Measurements from ENCODE around the gene PMM1. TPM values are rescaled to one million over a fixed set of nuclear protein-coding genes. Genes with fewer than 3 reads are reported as not detected.
A peak's percentile ranks its signal among the peaks of the same experiment; 100 is the strongest.

Gene PMM1
- total RNA-seq, 1 experiment from 2014 or later, result 49.3 TPM

DNA sequence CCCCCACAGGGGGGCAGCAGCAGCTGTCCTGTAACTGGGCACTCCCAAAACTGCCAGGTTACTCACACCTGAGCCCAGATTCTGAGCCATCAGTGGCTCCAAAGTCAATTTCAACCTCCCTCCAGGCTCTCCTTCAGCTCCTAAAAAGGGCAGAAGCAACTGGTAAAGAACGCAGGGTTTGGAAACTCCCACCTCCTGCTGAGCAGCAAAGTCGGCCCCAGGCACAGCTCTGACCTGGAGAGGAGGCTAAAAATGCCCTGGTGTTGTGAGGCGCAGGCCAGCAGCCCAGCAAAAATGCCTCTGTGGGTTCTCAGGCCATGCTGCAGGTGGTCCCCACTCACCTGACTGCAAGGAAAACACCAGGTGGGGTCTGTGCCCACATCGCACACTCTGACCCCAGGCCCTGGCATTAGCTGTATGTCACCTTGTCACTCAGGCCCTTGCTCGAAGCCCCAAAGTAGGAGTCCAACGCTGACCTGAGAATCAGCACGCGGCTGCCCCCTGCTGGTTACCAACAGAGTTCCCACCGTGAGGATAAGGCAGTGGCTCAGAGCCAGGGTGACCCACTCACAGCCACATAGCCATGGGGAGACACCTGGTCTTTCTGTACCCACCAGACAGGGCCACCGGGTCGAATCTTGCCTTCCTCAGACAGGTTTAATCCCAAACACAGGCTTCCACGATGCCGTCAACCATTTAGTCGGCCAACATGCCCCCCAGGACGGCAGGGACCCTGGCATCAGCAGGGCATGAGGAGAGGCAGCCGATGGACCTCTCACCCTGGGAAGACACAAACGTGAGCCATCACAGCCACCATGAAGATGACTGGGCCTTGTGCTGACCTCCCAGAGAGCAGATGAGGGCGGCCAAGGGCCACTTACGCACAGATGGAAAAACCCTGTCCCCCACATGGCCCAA is 56.5 kb downstream of the PMM1 start:
- Histone ChIP-seq H3K4me3 (no peak overlapping the region), H3K36me3 (ENCODE audit: low read depth) (peaks cover 23% of the 10 kb centered on the region; the same call in 1 of the 2 replicates)

GRCh38 chr22:41531715-41532477 is 57.7 kb downstream of the PMM1 start:
- H3K4me1 ChIP-seq (replicated peaks; ENCODE audit: insufficient read depth), result no peaks in the 10 kb centered on the region
- peaks cover 88% of the 10 kb centered on the region for H4K20me1 ChIP-seq (ENCODE audit: insufficient read depth)
- TF ChIP-seq CTCF (conservative IDR thresholded peaks at IDR 0.05) (no peak), EZH2 (IDR thresholded peaks at IDR 0.05; ENCODE audit: low read depth) (no peak)
- peaks cover 32% of the 10 kb centered on the region for H3K36me3 ChIP-seq (ENCODE audit: low read depth)
- peaks cover 23% of the 10 kb centered on the region for H3K79me2 ChIP-seq (ENCODE audit: low read depth)
- H2AFZ ChIP-seq, result no peak overlapping the region
- no peak overlapping the region for H3K4me3 ChIP-seq
- no peak overlapping the region for H3K4me2 ChIP-seq
- BruUV-seq (replicated peaks), result no TSS peak
- peaks cover 74% of the 10 kb centered on the region for H3F3A ChIP-seq (ENCODE audit: insufficient read depth, low read depth)
- H3K27me3 ChIP-seq (ENCODE audit: insufficient read depth, low read depth), result no peaks in the 10 kb centered on the region
- no peak overlapping the region for H3K27ac ChIP-seq
- intact Hi-C loops (cut with micrococcal nuclease; ENCODE audit: unreplicated experiment), result no loop called here
- no peaks in the 10 kb centered on the region for H3K9me2 ChIP-seq (ENCODE audit: insufficient read depth)
- H3K9me3 ChIP-seq (ENCODE audit: insufficient read depth, low read depth), result no peaks in the 10 kb centered on the region
- CTCF ChIA-PET, result no interaction called here
- POLR2A ChIA-PET (ENCODE audit: unreplicated experiment), result no interaction called here
- DNase-seq, result no peak

More for the DNA sequence above, 56.5 kb downstream of the PMM1 start:
- TF ChIP-seq CTCF (conservative IDR thresholded peaks at IDR 0.05) (peak; percentile 93), EZH2 (IDR thresholded peaks at IDR 0.05; ENCODE audit: low read depth) (no peak)
- Histone ChIP-seq H3F3A (ENCODE audit: insufficient read depth, low read depth) (peaks cover 70% of the 10 kb centered on the region), H3K27me3 (ENCODE audit: insufficient read depth, low read depth) (no peaks in the 10 kb centered on the region), H3K79me2 (ENCODE audit: low read depth) (peaks cover 23% of the 10 kb centered on the region), H3K9me2 (ENCODE audit: insufficient read depth) (no peaks in the 10 kb centered on the region), H2AFZ (no peak overlapping the region), H3K4me2 (no peak overlapping the region), H4K20me1 (ENCODE audit: insufficient read depth) (peaks cover 77% of the 10 kb centered on the region), H3K27ac (no peak overlapping the region), H3K4me1 (replicated peaks; ENCODE audit: insufficient read depth) (no peaks in the 10 kb centered on the region), H3K9me3 (ENCODE audit: insufficient read depth, low read depth) (no peaks in the 10 kb centered on the region)
- POLR2A ChIA-PET (ENCODE audit: unreplicated experiment), result no interaction called here
- intact Hi-C loops (cut with micrococcal nuclease; ENCODE audit: unreplicated experiment), result no loop called here
- peak in 1 of 2 experiments; percentile 52 for DNase-seq
- CTCF ChIA-PET, result no interaction called here
- BruUV-seq (replicated peaks), result no TSS peak

DNA sequence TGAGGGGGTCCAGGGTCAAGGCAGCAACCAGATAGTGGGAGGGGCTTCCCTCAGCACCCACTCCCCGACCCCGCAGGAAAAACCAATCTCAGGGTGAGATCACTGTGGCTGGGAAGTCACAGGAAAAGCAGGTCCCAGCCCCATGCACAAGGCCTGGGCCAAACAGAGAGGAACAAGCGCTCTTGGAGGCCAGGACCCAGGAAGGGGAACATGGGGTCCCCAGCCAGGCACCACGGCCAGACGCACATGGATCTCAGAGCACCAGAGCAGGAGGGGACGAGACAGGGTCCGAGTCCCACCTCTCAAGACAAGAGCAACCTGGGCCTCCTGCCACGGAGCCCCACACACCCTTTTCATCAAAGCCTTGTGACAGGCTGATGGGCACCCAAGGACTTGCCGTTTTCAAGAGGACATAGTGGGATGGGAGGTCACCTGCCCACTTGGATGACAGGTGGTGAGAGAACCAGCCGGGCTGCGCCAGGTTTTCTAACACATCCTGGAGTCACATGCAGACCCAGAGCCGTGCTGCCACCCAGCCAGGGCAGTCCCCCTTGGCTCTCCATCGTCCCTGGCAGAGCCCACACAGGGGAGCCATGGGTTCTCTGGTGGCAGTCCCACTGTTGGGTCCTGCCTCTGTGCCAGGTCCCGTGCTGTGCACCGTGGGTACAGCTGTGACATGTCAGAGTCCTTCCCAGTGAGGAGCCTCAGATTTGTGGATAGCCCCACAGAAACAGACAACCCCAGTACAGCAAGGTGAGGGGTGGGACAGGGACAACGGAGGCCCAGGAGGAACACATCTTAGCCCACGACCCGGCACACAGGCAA is 58.5 kb downstream of the PMM1 start:
- peaks cover 34% of the 10 kb centered on the region for H3K36me3 ChIP-seq (ENCODE audit: low read depth)
- no peak overlapping the region for H3K27ac ChIP-seq
- ChIA-PET CTCF (no interaction called here), POLR2A (ENCODE audit: unreplicated experiment) (no interaction called here)
- no peak for TF ChIP-seq CTCF (conservative IDR thresholded peaks at IDR 0.05)
- TF ChIP-seq EZH2 (IDR thresholded peaks at IDR 0.05; ENCODE audit: low read depth), result no peak
- H2AFZ ChIP-seq, result no peak overlapping the region
- intact Hi-C loops (cut with micrococcal nuclease; ENCODE audit: unreplicated experiment), result no loop called here
- H4K20me1 ChIP-seq (ENCODE audit: insufficient read depth), result peaks cover 94% of the 10 kb centered on the region
- no TSS peak for BruUV-seq (replicated peaks)
- H3K4me2 ChIP-seq, result no peak overlapping the region
- H3K79me2 ChIP-seq (ENCODE audit: low read depth), result peaks cover 23% of the 10 kb centered on the region
- no peaks in the 10 kb centered on the region for H3K9me2 ChIP-seq (ENCODE audit: insufficient read depth)
- no peaks in the 10 kb centered on the region for H3K9me3 ChIP-seq (ENCODE audit: insufficient read depth, low read depth)
- H3K4me1 ChIP-seq (replicated peaks; ENCODE audit: insufficient read depth), result no peaks in the 10 kb centered on the region
- peaks cover 81% of the 10 kb centered on the region for H3F3A ChIP-seq (ENCODE audit: insufficient read depth, low read depth)
- no peak overlapping the region for H3K4me3 ChIP-seq
- no peak for DNase-seq
- no peaks in the 10 kb centered on the region for H3K27me3 ChIP-seq (ENCODE audit: insufficient read depth, low read depth)

All from PC-9 (cell line).